VCaP (cell line): ENCODE measurements around the gene DAPK3.
"Not testable (repeated sequence)": the region's sequence is repeated elsewhere in the genome, so short reads cannot be mapped to it uniquely, and the experiment has no call there.

Experiments
- H3K27ac ChIP-seq: fragments of 450-650 bp; 2 replicates; pipeline ENCODE4 v1.5.1; 2017
- TF ChIP-seq, protein P1 (sequence below): fragments of 450-650 bp; conservative IDR thresholded peaks from 2 replicates; pipeline ENCODE4 v1.5.1; 2017; ENCODE audit warnings: mild to moderate bottlenecking, moderate library complexity

Gene DAPK3

DNA sequence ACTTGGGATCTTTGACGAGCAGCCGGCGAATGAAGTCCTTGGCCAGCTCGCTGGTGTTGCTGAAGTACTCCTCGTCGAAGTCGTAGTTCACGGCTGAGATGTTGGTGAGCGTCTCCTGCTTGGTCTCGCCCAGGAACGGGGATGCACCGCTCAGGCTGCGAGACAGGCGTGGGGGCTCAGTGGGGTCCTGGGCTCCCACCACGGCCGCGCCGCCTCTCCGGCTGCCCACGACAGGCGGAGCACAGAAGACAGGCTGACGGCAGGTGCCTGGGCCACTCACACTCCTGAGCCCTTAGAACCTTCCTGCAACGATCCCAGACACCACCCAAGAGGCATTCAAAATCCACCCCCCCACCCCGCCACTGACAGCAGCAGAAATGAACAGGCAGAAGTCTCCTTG, 9.9 kb downstream of the DAPK3 start:
- no peak overlapping the region for H3K27ac ChIP-seq
- TF ChIP-seq, protein P1, sequence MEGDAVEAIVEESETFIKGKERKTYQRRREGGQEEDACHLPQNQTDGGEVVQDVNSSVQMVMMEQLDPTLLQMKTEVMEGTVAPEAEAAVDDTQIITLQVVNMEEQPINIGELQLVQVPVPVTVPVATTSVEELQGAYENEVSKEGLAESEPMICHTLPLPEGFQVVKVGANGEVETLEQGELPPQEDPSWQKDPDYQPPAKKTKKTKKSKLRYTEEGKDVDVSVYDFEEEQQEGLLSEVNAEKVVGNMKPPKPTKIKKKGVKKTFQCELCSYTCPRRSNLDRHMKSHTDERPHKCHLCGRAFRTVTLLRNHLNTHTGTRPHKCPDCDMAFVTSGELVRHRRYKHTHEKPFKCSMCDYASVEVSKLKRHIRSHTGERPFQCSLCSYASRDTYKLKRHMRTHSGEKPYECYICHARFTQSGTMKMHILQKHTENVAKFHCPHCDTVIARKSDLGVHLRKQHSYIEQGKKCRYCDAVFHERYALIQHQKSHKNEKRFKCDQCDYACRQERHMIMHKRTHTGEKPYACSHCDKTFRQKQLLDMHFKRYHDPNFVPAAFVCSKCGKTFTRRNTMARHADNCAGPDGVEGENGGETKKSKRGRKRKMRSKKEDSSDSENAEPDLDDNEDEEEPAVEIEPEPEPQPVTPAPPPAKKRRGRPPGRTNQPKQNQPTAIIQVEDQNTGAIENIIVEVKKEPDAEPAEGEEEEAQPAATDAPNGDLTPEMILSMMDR, result no peak

GRCh38 chr19:3959766-3960131, 11.2 kb downstream of the DAPK3 start:
- TF ChIP-seq, protein P1, result no peak
- no peak overlapping the region for H3K27ac ChIP-seq

DNA sequence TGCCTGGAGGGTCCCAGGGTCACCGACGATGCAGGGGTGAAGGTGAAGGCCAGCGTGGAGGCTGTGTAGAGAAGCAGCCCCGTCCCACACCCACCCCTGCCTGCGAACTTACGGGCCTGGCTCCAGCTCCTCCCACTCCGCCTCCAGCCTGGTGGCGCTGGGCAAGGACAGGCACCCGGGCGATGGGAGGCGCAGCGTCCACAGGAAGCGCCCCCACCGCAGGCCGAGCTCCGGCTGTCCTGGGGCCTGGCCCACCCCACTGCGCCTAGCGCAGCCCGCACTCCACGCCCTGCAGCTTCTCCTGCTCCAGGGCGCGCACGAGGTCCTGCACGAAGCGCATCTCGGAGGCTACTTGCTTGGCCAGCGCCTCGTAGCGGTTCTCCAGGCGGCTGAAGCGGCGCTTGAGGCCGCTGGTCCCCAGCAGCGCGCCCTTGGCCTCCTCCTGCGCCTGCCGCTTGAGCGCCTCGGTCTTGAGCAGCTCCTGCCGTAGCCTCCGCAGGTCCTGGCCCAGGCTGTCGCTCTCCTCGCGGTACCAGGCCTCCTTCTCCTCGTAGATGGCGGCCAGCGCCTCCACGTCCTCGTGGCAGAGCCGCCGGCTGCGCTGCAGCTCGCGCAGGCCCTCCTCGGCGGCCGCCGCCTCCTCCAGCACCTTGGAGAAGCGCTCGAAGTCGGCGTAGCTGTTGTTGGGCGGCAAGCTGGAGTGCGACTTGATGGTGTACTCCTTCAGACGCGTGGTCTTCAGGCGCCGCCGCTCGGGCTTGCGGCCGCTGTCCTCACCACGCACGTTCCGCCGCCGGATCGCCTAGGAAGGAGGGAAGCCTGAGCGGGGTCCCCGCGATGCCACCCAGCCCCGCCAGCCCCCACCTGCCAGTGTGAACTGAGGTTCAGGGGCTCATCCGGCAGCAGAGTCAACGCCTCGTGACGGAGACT, 11.8 kb downstream of the DAPK3 start:
- TF ChIP-seq, protein P1, result no peak

GRCh38 chr19:3955688-3956087, 15.2 kb downstream of the DAPK3 start:
- TF ChIP-seq, protein P1, result no peak
- no peak overlapping the region for H3K27ac ChIP-seq

More for the DNA sequence above, 11.8 kb downstream of the DAPK3 start:
- no peak overlapping the region for H3K27ac ChIP-seq

- not testable (repeated sequence) for H3K27ac ChIP-seq
These were observed 15.6 kb downstream of the DAPK3 start for GRCh38 chr19:3955276-3955675.

DNA sequence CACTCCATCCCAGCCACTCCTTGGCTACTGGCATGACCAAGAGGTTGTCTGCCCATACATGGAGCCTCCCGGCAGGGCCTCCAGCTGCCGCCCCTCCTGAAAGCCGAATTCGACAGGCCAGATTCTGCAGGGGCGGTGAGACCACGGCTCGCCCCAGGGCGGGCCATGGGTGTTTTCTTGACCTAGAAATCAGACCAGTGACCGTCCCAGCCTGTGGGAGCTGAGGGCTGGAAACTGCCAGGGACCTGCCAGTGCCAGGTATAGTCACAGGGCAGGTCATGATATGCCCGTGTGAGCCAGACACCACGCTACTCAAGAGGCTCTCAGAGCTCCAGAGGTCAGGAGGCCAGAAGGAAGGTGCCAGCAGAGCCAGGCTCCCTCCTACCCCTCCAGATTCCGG, 16.8 kb downstream of the DAPK3 start:
- H3K27ac ChIP-seq, result no peak overlapping the region
- TF ChIP-seq, protein P1, result no peak

- H3K27ac ChIP-seq, result not testable (repeated sequence)
These were observed 18.1 kb downstream of the DAPK3 start for GRCh38 chr19:3952755-3953276.

DNA sequence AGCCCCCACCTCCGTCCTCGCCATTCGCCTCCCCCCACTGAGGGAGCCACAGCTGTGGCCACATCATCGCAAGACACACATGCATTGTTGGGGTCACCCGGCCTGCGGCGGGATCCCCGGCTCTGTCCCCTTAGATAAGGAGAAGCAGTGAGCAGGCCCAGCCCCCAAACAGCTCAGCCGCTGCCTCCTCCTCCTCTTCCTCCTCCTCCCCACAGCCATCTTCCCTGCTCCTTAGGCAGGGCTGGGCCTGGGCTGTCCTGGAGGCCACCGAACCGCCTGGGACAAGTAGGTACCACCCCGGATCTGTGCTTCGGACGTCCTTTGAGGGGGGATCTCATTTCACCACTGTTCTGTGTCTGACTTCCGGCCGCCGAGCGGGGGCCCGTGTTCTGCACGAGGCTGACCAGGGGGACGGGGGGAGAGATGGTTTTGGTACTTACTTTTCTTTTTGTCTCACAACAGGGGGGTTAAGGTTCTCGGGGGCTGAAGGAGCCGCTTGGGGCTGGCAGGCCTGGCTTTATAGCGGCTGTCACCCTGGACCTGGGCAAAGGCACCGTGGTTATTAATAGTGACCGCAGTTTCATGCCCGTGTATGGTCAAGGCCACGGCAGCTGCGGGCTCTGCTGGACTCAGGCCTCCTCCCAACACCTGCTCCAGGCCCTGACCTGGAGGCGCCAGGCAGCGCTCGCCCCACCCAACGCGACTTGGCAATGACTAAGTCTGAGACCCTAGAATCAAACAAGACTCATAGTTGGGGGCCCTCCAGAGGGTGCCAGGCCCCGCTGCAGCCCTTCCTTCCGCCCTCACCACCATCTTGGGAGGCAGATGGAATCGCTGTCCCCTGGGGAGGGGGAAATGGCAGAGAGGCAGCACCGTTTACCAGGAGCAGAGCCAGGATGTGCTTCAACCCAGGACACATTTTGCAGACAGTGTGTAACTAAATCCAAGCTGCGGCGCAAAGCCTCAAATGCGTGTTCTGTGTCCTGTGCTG, 19.7 kb downstream of the DAPK3 start:
- no peak overlapping the region for H3K27ac ChIP-seq
- TF ChIP-seq, protein P1, result no peak
